SK-N-SH (cell line): Measurements from ENCODE around the gene SRRM2. TPM values are rescaled to one million over a fixed set of nuclear protein-coding genes. Genes with fewer than 3 reads are reported as not detected.

Experiments used
- CTCF ChIA-PET: fragments of 300-600, 350-600 bp; formaldehyde crosslinking; extraction: SDS; loops from one replicate; lab custom pipeline; 2021; lab: Yijun Ruan, JAX
- POLR2A ChIA-PET: fragments of 350-600 bp; sonication (Branson Sonifier 250); formaldehyde crosslinking; extraction: SDS; loops from one replicate; lab custom pipeline; 2020; ENCODE audit warnings: antibody characterized with exemption, inconsistent platforms; lab: Yijun Ruan, JAX
- DNase-seq: peaks from one replicate; pipeline ENCODE4 v3.0.0; 2012
- H2AFZ ChIP-seq: fragments of 200-600 bp; sonication (generic); 2 replicates; pipeline ENCODE4 v1.8.1; 2016; ENCODE audit warnings: antibody characterized with exemption, mild to moderate bottlenecking, low read depth
- H3F3A ChIP-seq: fragments of 200-600 bp; sonication (generic); replicated peaks from 2 replicates; pipeline ENCODE3; 2016; ENCODE audit warnings: antibody characterized with exemption, mild to moderate bottlenecking; ENCODE audit not compliant: insufficient read depth
- H3K27ac ChIP-seq, 2 experiments: fragments of 200-500 bp in 1 of 2; fragments of 200-600 bp in 1 of 2; sonication (Bioruptor generic) in 1 of 2; sonication (generic), shearing (Covaris generic) in 1 of 2; 2 replicates each; pipeline versions ENCODE4 v1.5.1 to v1.6.1; 2014 to 2016; ENCODE audit warnings: low read depth in 2 of 2, inconsistent platforms in 1 of 2, low read length in 1 of 2, mild to moderate bottlenecking in 1 of 2, mixed read lengths in 1 of 2
- H3K27me3 ChIP-seq: fragments of 200-600 bp; sonication (generic), shearing (Covaris generic); 2 replicates; pipeline ENCODE4 v1.6.1; 2016; ENCODE audit warnings: mixed run types; ENCODE audit not compliant: insufficient read depth
- H3K36me3 ChIP-seq, 2 experiments: fragments of 200-500 bp in 1 of 2; fragments of 200-600 bp in 1 of 2; sonication (Bioruptor generic) in 1 of 2; sonication (generic) in 1 of 2; replicated peaks in 1 of 2; 2 replicates each; pipeline versions ENCODE3 to v1.5.1; 2014 to 2016; ENCODE audit warnings: low read length in 1 of 2, mild to moderate bottlenecking in 1 of 2; ENCODE audit not compliant: insufficient read depth in 2 of 2, control insufficient read depth in 1 of 2
- H3K4me1 ChIP-seq, 2 experiments: fragments of 200-500 bp in 1 of 2; fragments of 200-600 bp in 1 of 2; sonication (Bioruptor generic) in 1 of 2; sonication (generic), shearing (Covaris generic) in 1 of 2; 2 replicates each; pipeline versions ENCODE4 v1.5.1 to v1.6.1; 2014 to 2016; ENCODE audit warnings: low read depth in 1 of 2, low read length in 1 of 2, mixed run types in 1 of 2; ENCODE audit not compliant: insufficient read depth in 2 of 2, control insufficient read depth in 1 of 2
- H3K4me2 ChIP-seq: fragments of 200-600 bp; sonication (generic), shearing (Covaris generic); 2 replicates; pipeline ENCODE4 v1.6.1; 2017; ENCODE audit warnings: mixed run types
- H3K4me3 ChIP-seq, 2 experiments: fragments of 200-500 bp in 1 of 2; fragments of 200-600 bp in 1 of 2; sonication (Bioruptor generic) in 1 of 2; sonication (generic), shearing (Covaris generic) in 1 of 2; 2 replicates each; pipeline versions ENCODE4 v1.5.1 to v1.8.1; 2014 to 2016; ENCODE audit warnings: low read depth in 2 of 2, inconsistent platforms in 1 of 2, low read length in 1 of 2, mild to moderate bottlenecking in 1 of 2, mixed read lengths in 1 of 2, moderate library complexity in 1 of 2
- H3K79me2 ChIP-seq: fragments of 200-600 bp; sonication (generic); 2 replicates; pipeline ENCODE4 v1.8.1; 2017; ENCODE audit warnings: mild to moderate bottlenecking; ENCODE audit not compliant: insufficient read depth
- H3K9ac ChIP-seq: fragments of 200-600 bp; sonication (generic); 2 replicates; pipeline ENCODE4 v1.6.1; 2017; ENCODE audit warnings: mixed run types
- H3K9me2 ChIP-seq: fragments of 200-600 bp; sonication (generic); 2 replicates; pipeline ENCODE4 v1.6.1; 2017; ENCODE audit warnings: mixed run types
- H3K9me3 ChIP-seq: fragments of 200-600 bp; sonication (generic); 2 replicates; pipeline ENCODE4 v1.6.1; 2017; ENCODE audit warnings: mixed run types, mild to moderate bottlenecking, moderate library complexity
- H4K20me1 ChIP-seq: fragments of 200-600 bp; sonication (generic); 2 replicates; pipeline ENCODE4 v1.6.1; 2017; ENCODE audit warnings: mild to moderate bottlenecking, mixed run types; ENCODE audit not compliant: insufficient read depth
- ELF1 ChIP-seq: IDR thresholded peaks from 2 replicates; pipeline ENCODE4 v1.4.0; 2012
- EP300 ChIP-seq, 2 experiments: IDR thresholded peaks; 2 replicates each; pipeline versions ENCODE4 v1.4.0 to v1.6.1; 2012; ENCODE audit warnings: borderline replicate concordance in 1 of 2, low read depth in 1 of 2, low read length in 1 of 2
- FOXJ3 ChIP-seq: sonication (generic); formaldehyde crosslinking; IDR thresholded peaks from 2 replicates; pipeline ENCODE4 v1.5.1; 2020; ENCODE audit warnings: mild to moderate bottlenecking, missing genetic modification reagents
- FOXM1 ChIP-seq: IDR thresholded peaks from 2 replicates; pipeline ENCODE4 v1.4.0; 2012; ENCODE audit warnings: low read depth, mild to moderate bottlenecking
- GABPA ChIP-seq: IDR thresholded peaks from 2 replicates; pipeline ENCODE4 v1.4.0; 2012; ENCODE audit warnings: low read depth, mild to moderate bottlenecking
- JUND ChIP-seq: IDR thresholded peaks from 2 replicates; pipeline ENCODE4 v1.4.0; 2012
- MEF2A ChIP-seq: IDR thresholded peaks from 2 replicates; pipeline ENCODE4 v1.4.0; 2012; ENCODE audit warnings: low read depth, borderline replicate concordance
- NFIC ChIP-seq: IDR thresholded peaks from 2 replicates; pipeline ENCODE4 v1.4.0; 2012; ENCODE audit warnings: borderline replicate concordance
- POLR2AphosphoS5 ChIP-seq: IDR thresholded peaks from 2 replicates; pipeline ENCODE4 v1.6.1; 2012; ENCODE audit warnings: low read depth, low read length
- RFX5 ChIP-seq: IDR thresholded peaks from 2 replicates; pipeline ENCODE4 v1.6.1; 2012; ENCODE audit warnings: mild to moderate bottlenecking, improper control_type of control experiment, low read length
- TAF1 ChIP-seq: IDR thresholded peaks from 2 replicates; pipeline ENCODE4 v1.6.1; 2012; ENCODE audit warnings: low read depth, mild to moderate bottlenecking, low read length, moderate library complexity, borderline replicate concordance
- TCF12 ChIP-seq: IDR thresholded peaks from 2 replicates; pipeline ENCODE4 v1.4.0; 2012
- YY1 ChIP-seq: IDR thresholded peaks from 2 replicates; pipeline ENCODE4 v1.4.0; 2012; ENCODE audit warnings: low read depth, mild to moderate bottlenecking
- WGBS: methylation state at CpG from one replicate; pipeline ENCODE4 v1.1.6; 2017; ENCODE audit warnings: low lambda C conversion rate; 5-methylcytosine and 5-hydroxymethylcytosine counted together
- polyA plus RNA-seq, 3 experiments: library from polyadenylated mRNA; depleted of rRNA; stranded (reverse); fragments of >200 nt; gene quantifications; 2 replicates each; pipeline ENCODE4 v1.2.3, GENCODE V29; 2012
- TF ChIP-seq, protein P1 (sequence below): IDR thresholded peaks from 2 replicates; pipeline ENCODE4 v1.6.1; 2012; ENCODE audit warnings: mild to moderate bottlenecking, low read depth, low read length, moderate library complexity
- TF ChIP-seq, protein P2 (sequence below): IDR thresholded peaks from 2 replicates; pipeline ENCODE4 v1.4.0; 2012; ENCODE audit warnings: low read depth, borderline replicate concordance
- TF ChIP-seq, protein P3 (sequence below): fragments of 150-350 bp; IDR thresholded peaks from 2 replicates; pipeline ENCODE4 v1.6.1; 2016; ENCODE audit warnings: mild to moderate bottlenecking, low read depth, low read length

The SRRM2 gene
- polyA plus RNA-seq, 1 of the 3 experiments (the other 2 are of a cell fraction): 143 TPM

DNA sequence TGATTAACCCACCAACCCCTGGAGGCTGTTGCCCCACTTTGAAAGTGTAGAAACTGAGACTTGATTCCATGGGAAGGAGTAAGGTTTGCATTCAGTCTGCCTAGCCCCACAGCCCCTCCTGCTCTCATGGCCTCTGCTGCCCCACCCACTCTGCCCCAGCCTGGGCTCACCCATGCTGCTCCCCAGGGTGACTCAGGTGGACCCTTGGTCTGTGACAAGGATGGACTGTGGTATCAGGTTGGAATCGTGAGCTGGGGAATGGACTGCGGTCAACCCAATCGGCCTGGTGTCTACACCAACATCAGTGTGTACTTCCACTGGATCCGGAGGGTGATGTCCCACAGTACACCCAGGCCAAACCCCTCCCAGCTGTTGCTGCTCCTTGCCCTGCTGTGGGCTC is 52.3 kb downstream of the SRRM2 start:
- Histone ChIP-seq H3K79me2 (no peaks in the 10 kb centered on the region), H3K27me3 (no peaks in the 10 kb centered on the region), H2AFZ (no peak overlapping the region), H3K9ac (no peak overlapping the region), H3F3A (no peaks in the 10 kb centered on the region), H4K20me1 (no peaks in the 10 kb centered on the region), H3K4me1 (peaks cover 0 to under 1% of the 10 kb centered on the region in 2 experiments; a peak in 1 of 4 replicates), H3K9me3 (no peaks in the 10 kb centered on the region)
- ChIA-PET CTCF (no interaction called here), POLR2A (no interaction called here)
- no CpG with 5 or more reads among the region's 4 CpGs for WGBS
- DNase-seq: no peak
- TF ChIP-seq FOXJ3 (CRISPR knock-in tag) (no peak), YY1 (no peak), TCF12 (no peak), JUND (no peak), RFX5 (no peak), MEF2A (no peak), TAF1 (no peak), ELF1 (no peak), POLR2AphosphoS5 (no peak), EP300 (IDR thresholded peaks at IDR 0.05; ENCODE audit: borderline replicate concordance in 1 of 2, low read depth in 1 of 2, low read length in 1 of 2) (no peak), NFIC (no peak), FOXM1 (no peak), GABPA (no peak)
- TF ChIP-seq, protein P1, sequence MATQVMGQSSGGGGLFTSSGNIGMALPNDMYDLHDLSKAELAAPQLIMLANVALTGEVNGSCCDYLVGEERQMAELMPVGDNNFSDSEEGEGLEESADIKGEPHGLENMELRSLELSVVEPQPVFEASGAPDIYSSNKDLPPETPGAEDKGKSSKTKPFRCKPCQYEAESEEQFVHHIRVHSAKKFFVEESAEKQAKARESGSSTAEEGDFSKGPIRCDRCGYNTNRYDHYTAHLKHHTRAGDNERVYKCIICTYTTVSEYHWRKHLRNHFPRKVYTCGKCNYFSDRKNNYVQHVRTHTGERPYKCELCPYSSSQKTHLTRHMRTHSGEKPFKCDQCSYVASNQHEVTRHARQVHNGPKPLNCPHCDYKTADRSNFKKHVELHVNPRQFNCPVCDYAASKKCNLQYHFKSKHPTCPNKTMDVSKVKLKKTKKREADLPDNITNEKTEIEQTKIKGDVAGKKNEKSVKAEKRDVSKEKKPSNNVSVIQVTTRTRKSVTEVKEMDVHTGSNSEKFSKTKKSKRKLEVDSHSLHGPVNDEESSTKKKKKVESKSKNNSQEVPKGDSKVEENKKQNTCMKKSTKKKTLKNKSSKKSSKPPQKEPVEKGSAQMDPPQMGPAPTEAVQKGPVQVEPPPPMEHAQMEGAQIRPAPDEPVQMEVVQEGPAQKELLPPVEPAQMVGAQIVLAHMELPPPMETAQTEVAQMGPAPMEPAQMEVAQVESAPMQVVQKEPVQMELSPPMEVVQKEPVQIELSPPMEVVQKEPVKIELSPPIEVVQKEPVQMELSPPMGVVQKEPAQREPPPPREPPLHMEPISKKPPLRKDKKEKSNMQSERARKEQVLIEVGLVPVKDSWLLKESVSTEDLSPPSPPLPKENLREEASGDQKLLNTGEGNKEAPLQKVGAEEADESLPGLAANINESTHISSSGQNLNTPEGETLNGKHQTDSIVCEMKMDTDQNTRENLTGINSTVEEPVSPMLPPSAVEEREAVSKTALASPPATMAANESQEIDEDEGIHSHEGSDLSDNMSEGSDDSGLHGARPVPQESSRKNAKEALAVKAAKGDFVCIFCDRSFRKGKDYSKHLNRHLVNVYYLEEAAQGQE: no peak
- TF ChIP-seq, protein P2, sequence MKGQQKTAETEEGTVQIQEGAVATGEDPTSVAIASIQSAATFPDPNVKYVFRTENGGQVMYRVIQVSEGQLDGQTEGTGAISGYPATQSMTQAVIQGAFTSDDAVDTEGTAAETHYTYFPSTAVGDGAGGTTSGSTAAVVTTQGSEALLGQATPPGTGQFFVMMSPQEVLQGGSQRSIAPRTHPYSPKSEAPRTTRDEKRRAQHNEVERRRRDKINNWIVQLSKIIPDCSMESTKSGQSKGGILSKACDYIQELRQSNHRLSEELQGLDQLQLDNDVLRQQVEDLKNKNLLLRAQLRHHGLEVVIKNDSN: no peak
- TF ChIP-seq, protein P3, sequence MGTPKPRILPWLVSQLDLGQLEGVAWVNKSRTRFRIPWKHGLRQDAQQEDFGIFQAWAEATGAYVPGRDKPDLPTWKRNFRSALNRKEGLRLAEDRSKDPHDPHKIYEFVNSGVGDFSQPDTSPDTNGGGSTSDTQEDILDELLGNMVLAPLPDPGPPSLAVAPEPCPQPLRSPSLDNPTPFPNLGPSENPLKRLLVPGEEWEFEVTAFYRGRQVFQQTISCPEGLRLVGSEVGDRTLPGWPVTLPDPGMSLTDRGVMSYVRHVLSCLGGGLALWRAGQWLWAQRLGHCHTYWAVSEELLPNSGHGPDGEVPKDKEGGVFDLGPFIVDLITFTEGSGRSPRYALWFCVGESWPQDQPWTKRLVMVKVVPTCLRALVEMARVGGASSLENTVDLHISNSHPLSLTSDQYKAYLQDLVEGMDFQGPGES: no peak
- TF ChIP-seq, all 33 proteins: peak for 0
- H3K27ac ChIP-seq: no peak overlapping the region
- H3K36me3 ChIP-seq: no peaks in the 10 kb centered on the region
- no peak overlapping the region for H3K4me3 ChIP-seq
- no peak overlapping the region for H3K4me2 ChIP-seq
- H3K9me2 ChIP-seq: no peaks in the 10 kb centered on the region
